Keratinocyte (primary cell): ENCODE data around the gene RPL35A.

Experiments used
- CTCF ChIP-seq, 3 experiments: IDR thresholded peaks in 1 of 3; conservative IDR thresholded peaks in 1 of 3; optimal IDR thresholded peaks in 1 of 3; 2 replicates in 2 of 3; 3 replicates in 1 of 3; pipeline versions ENCODE3 to v1.5.1; 2011; ENCODE audit warnings: low read length in 3 of 3, mild to moderate bottlenecking in 3 of 3, moderate library complexity in 2 of 3, control low read depth in 1 of 3, inconsistent platforms in 1 of 3; ENCODE audit not compliant: insufficient read depth in 2 of 3; ENCODE audit errors: extremely low read depth in 1 of 3
- EZH2 ChIP-seq: IDR thresholded peaks from one replicate; pipeline ENCODE4 v1.6.1; 2012; ENCODE audit warnings: inconsistent platforms, mild to moderate bottlenecking, low read length, moderate library complexity

GRCh38 chr3:197906850-197907187 lies 43.2 kb upstream of the RPL35A start:
- TF ChIP-seq CTCF (optimal IDR thresholded peaks at IDR 0.05 in 1 of 3, IDR thresholded peaks at IDR 0.05 in 1 of 3, conservative IDR thresholded peaks at IDR 0.05 in 1 of 3; ENCODE audit: extremely low read depth in 1 of 3, insufficient read depth in 2 of 3, low read length in 3 of 3): no peak
- TF ChIP-seq EZH2: no peak
